H1 (cell line): Measurements from ENCODE around the gene TMEM187. TPM values are rescaled to one million over a fixed set of nuclear protein-coding genes. Genes with fewer than 3 reads are reported as not detected.

ENCODE experiments used
- BCL11A ChIP-seq, 2 experiments: IDR thresholded peaks; one replicate each; pipeline ENCODE4 v1.6.1; 2011; ENCODE audit warnings: low read depth in 2 of 2, low read length in 2 of 2, mild to moderate bottlenecking in 2 of 2
- CBX5 ChIP-seq: fragments of 300-800, 300-1000 bp; sonication (generic); IDR thresholded peaks from 2 replicates; pipeline ENCODE4 v1.7.1; 2016; ENCODE audit warnings: antibody characterized with exemption, low read length, low read depth
- CHD7 ChIP-seq: fragments of 300-600 bp; sonication (generic); IDR thresholded peaks from 2 replicates; pipeline ENCODE4 v1.7.1; 2012; ENCODE audit warnings: low read length, moderate library complexity, mild to moderate bottlenecking, inconsistent platforms; ENCODE audit not compliant: insufficient replicate concordance
- EZH2 ChIP-seq: fragments of 200-600 bp; sonication (generic); IDR thresholded peaks from 2 replicates; pipeline ENCODE4 v1.7.1; 2012; ENCODE audit warnings: low read depth, mild to moderate bottlenecking, moderate library complexity, low read length, inconsistent platforms; ENCODE audit not compliant: severe bottlenecking
- KDM4A ChIP-seq: IDR thresholded peaks from one replicate; pipeline ENCODE4 v1.7.1; 2012; ENCODE audit warnings: low read depth, mild to moderate bottlenecking, moderate library complexity, low read length, inconsistent platforms; ENCODE audit not compliant: severe bottlenecking
- SAP30 ChIP-seq: fragments of 300-600 bp; sonication (generic); IDR thresholded peaks from 2 replicates; pipeline ENCODE4 v1.7.1; 2012; ENCODE audit warnings: low read length, moderate library complexity, mild to moderate bottlenecking, inconsistent platforms; ENCODE audit not compliant: insufficient read depth, insufficient replicate concordance
- SIN3A ChIP-seq, 2 experiments: IDR thresholded peaks in 1 of 2; conservative IDR thresholded peaks in 1 of 2; 2 replicates each; pipeline ENCODE4 v1.6.1; 2011 to 2012; ENCODE audit warnings: low read length in 2 of 2, improper control_type of control experiment in 1 of 2, low read depth in 1 of 2, mild to moderate bottlenecking in 1 of 2
- SIX5 ChIP-seq: IDR thresholded peaks from 2 replicates; pipeline ENCODE4 v1.6.1; 2011; ENCODE audit warnings: mild to moderate bottlenecking, low read depth, low read length
- ZNF274 ChIP-seq: IDR thresholded peaks from 2 replicates; pipeline ENCODE4 v1.7.0; 2012; ENCODE audit warnings: low read length, borderline replicate concordance; ENCODE audit errors: extremely low read depth
- polyA plus RNA-seq, 7 experiments: library from polyadenylated mRNA; depleted of rRNA in 3 of 7; stranded (reverse) in 5 of 7; unstranded in 2 of 7; fragments of >200 nt in 5 of 7; fragments of 200-250 nt in 2 of 7; gene quantifications; 1 replicate in 5 of 7; 2 replicates in 1 of 7; 4 replicates in 1 of 7; pipeline versions ENCODE4 v1.2.1 to v1.2.3, GENCODE V29; 2011 to 2013; ENCODE audit warnings: missing spikeins in 2 of 7, mixed read lengths in 2 of 7
- total RNA-seq: library from RNA; stranded (reverse); fragmentation: NEBNext Ultra II Directional; extraction: Animal tissue kit (Norgen Biotek cat#: 25700); gene quantifications from 2 replicates; pipeline ENCODE4 v1.2.1, GENCODE V29; 2021

TMEM187 gene
- total and polyA plus RNA-seq, 2 of the 8 experiments (the other 6 are each of a cell fraction or from before 2014, with no cell fraction given), result 5.0 to 14.5 TPM

GRCh38 chrX:154014429-154015380 is 42.2 kb downstream of the TMEM187 start (continued):
- TF ChIP-seq CHD7 (no peak), CBX5 (no peak), SIN3A (conservative IDR thresholded peaks at IDR 0.05 in 1 of 2, IDR thresholded peaks at IDR 0.05 in 1 of 2; ENCODE audit: low read depth in 1 of 2, low read length in 2 of 2) (no peak), KDM4A (no peak), ZNF274 (no peak), BCL11A (IDR thresholded peaks at IDR 0.05; ENCODE audit: low read depth in 2 of 2, low read length in 2 of 2) (no peak), SIX5 (no peak), EZH2 (no peak), SAP30 (no peak)
